SK-N-SH (cell line): Measurements from ENCODE around the gene ZNF80. TPM values are rescaled to one million over a fixed set of nuclear protein-coding genes. Genes with fewer than 3 reads are reported as not detected.

Experiments used
- CTCF ChIA-PET: fragments of 300-600, 350-600 bp; formaldehyde crosslinking; extraction: SDS; loops from one replicate; lab custom pipeline; 2021; lab: Yijun Ruan, JAX
- POLR2A ChIA-PET: fragments of 350-600 bp; sonication (Branson Sonifier 250); formaldehyde crosslinking; extraction: SDS; loops from one replicate; lab custom pipeline; 2020; ENCODE audit warnings: antibody characterized with exemption, inconsistent platforms; lab: Yijun Ruan, JAX
- DNase-seq: peaks from one replicate; pipeline ENCODE4 v3.0.0; 2012
- H2AFZ ChIP-seq: fragments of 200-600 bp; sonication (generic); 2 replicates; pipeline ENCODE4 v1.8.1; 2016; ENCODE audit warnings: antibody characterized with exemption, mild to moderate bottlenecking, low read depth
- H3F3A ChIP-seq: fragments of 200-600 bp; sonication (generic); replicated peaks from 2 replicates; pipeline ENCODE3; 2016; ENCODE audit warnings: antibody characterized with exemption, mild to moderate bottlenecking; ENCODE audit not compliant: insufficient read depth
- H3K27ac ChIP-seq, 2 experiments: fragments of 200-500 bp in 1 of 2; fragments of 200-600 bp in 1 of 2; sonication (Bioruptor generic) in 1 of 2; sonication (generic), shearing (Covaris generic) in 1 of 2; 2 replicates each; pipeline versions ENCODE4 v1.5.1 to v1.6.1; 2014 to 2016; ENCODE audit warnings: low read depth in 2 of 2, inconsistent platforms in 1 of 2, low read length in 1 of 2, mild to moderate bottlenecking in 1 of 2, mixed read lengths in 1 of 2
- H3K27me3 ChIP-seq: fragments of 200-600 bp; sonication (generic), shearing (Covaris generic); 2 replicates; pipeline ENCODE4 v1.6.1; 2016; ENCODE audit warnings: mixed run types; ENCODE audit not compliant: insufficient read depth
- H3K36me3 ChIP-seq, 2 experiments: fragments of 200-500 bp in 1 of 2; fragments of 200-600 bp in 1 of 2; sonication (Bioruptor generic) in 1 of 2; sonication (generic) in 1 of 2; replicated peaks in 1 of 2; 2 replicates each; pipeline versions ENCODE3 to v1.5.1; 2014 to 2016; ENCODE audit warnings: low read length in 1 of 2, mild to moderate bottlenecking in 1 of 2; ENCODE audit not compliant: insufficient read depth in 2 of 2, control insufficient read depth in 1 of 2
- H3K4me1 ChIP-seq, 2 experiments: fragments of 200-500 bp in 1 of 2; fragments of 200-600 bp in 1 of 2; sonication (Bioruptor generic) in 1 of 2; sonication (generic), shearing (Covaris generic) in 1 of 2; 2 replicates each; pipeline versions ENCODE4 v1.5.1 to v1.6.1; 2014 to 2016; ENCODE audit warnings: low read depth in 1 of 2, low read length in 1 of 2, mixed run types in 1 of 2; ENCODE audit not compliant: insufficient read depth in 2 of 2, control insufficient read depth in 1 of 2
- H3K4me2 ChIP-seq: fragments of 200-600 bp; sonication (generic), shearing (Covaris generic); 2 replicates; pipeline ENCODE4 v1.6.1; 2017; ENCODE audit warnings: mixed run types
- H3K4me3 ChIP-seq, 2 experiments: fragments of 200-500 bp in 1 of 2; fragments of 200-600 bp in 1 of 2; sonication (Bioruptor generic) in 1 of 2; sonication (generic), shearing (Covaris generic) in 1 of 2; 2 replicates each; pipeline versions ENCODE4 v1.5.1 to v1.8.1; 2014 to 2016; ENCODE audit warnings: low read depth in 2 of 2, inconsistent platforms in 1 of 2, low read length in 1 of 2, mild to moderate bottlenecking in 1 of 2, mixed read lengths in 1 of 2, moderate library complexity in 1 of 2
- H3K79me2 ChIP-seq: fragments of 200-600 bp; sonication (generic); 2 replicates; pipeline ENCODE4 v1.8.1; 2017; ENCODE audit warnings: mild to moderate bottlenecking; ENCODE audit not compliant: insufficient read depth
- H3K9ac ChIP-seq: fragments of 200-600 bp; sonication (generic); 2 replicates; pipeline ENCODE4 v1.6.1; 2017; ENCODE audit warnings: mixed run types
- H3K9me2 ChIP-seq: fragments of 200-600 bp; sonication (generic); 2 replicates; pipeline ENCODE4 v1.6.1; 2017; ENCODE audit warnings: mixed run types
- H3K9me3 ChIP-seq: fragments of 200-600 bp; sonication (generic); 2 replicates; pipeline ENCODE4 v1.6.1; 2017; ENCODE audit warnings: mixed run types, mild to moderate bottlenecking, moderate library complexity
- H4K20me1 ChIP-seq: fragments of 200-600 bp; sonication (generic); 2 replicates; pipeline ENCODE4 v1.6.1; 2017; ENCODE audit warnings: mild to moderate bottlenecking, mixed run types; ENCODE audit not compliant: insufficient read depth
- EP300 ChIP-seq, 2 experiments: IDR thresholded peaks; 2 replicates each; pipeline versions ENCODE4 v1.4.0 to v1.6.1; 2012; ENCODE audit warnings: borderline replicate concordance in 1 of 2, low read depth in 1 of 2, low read length in 1 of 2
- EZH2phosphoT487 ChIP-seq: fragments of 200-600 bp; sonication (generic); IDR thresholded peaks from 2 replicates; pipeline ENCODE4 v1.6.1; 2017; ENCODE audit warnings: low read depth, mixed run types, mild to moderate bottlenecking, antibody characterized with exemption, moderate library complexity, borderline replicate concordance
- FOSL2 ChIP-seq: IDR thresholded peaks from 2 replicates; pipeline ENCODE4 v1.4.0; 2012; ENCODE audit warnings: low read depth, mild to moderate bottlenecking, moderate library complexity, borderline replicate concordance
- FOXJ3 ChIP-seq: sonication (generic); formaldehyde crosslinking; IDR thresholded peaks from 2 replicates; pipeline ENCODE4 v1.5.1; 2020; ENCODE audit warnings: mild to moderate bottlenecking, missing genetic modification reagents
- FOXM1 ChIP-seq: IDR thresholded peaks from 2 replicates; pipeline ENCODE4 v1.4.0; 2012; ENCODE audit warnings: low read depth, mild to moderate bottlenecking
- JUND ChIP-seq: IDR thresholded peaks from 2 replicates; pipeline ENCODE4 v1.4.0; 2012
- MAX ChIP-seq: IDR thresholded peaks from 2 replicates; pipeline ENCODE4 v1.4.0; 2012; ENCODE audit warnings: low read depth
- MXI1 ChIP-seq: IDR thresholded peaks from 2 replicates; pipeline ENCODE4 v1.6.1; 2012; ENCODE audit warnings: mild to moderate bottlenecking, low read depth, low read length, improper control_type of control experiment
- NFIC ChIP-seq: IDR thresholded peaks from 2 replicates; pipeline ENCODE4 v1.4.0; 2012; ENCODE audit warnings: borderline replicate concordance
- RAD21 ChIP-seq: IDR thresholded peaks from 2 replicates; pipeline ENCODE4 v1.6.1; 2012; ENCODE audit warnings: mild to moderate bottlenecking, low read length
- RCOR1 ChIP-seq: fragments of 150-350 bp; IDR thresholded peaks from 2 replicates; pipeline ENCODE4 v1.6.1; 2017; ENCODE audit warnings: antibody characterized with exemption, low read length
- REST ChIP-seq: IDR thresholded peaks from 2 replicates; pipeline ENCODE4 v1.6.1; 2012; ENCODE audit warnings: mild to moderate bottlenecking, low read depth, low read length, moderate library complexity
- RXRA ChIP-seq: IDR thresholded peaks from 2 replicates; pipeline ENCODE4 v1.4.0; 2012; ENCODE audit warnings: low read depth, mild to moderate bottlenecking, borderline replicate concordance
- SIN3A ChIP-seq: IDR thresholded peaks from 2 replicates; pipeline ENCODE4 v1.6.1; 2012; ENCODE audit warnings: low read depth, mild to moderate bottlenecking, low read length, moderate library complexity, borderline replicate concordance
- SMC3 ChIP-seq: IDR thresholded peaks from 2 replicates; pipeline ENCODE4 v1.6.1; 2012; ENCODE audit warnings: low read depth, low read length, improper control_type of control experiment
- TAF1 ChIP-seq: IDR thresholded peaks from 2 replicates; pipeline ENCODE4 v1.6.1; 2012; ENCODE audit warnings: low read depth, mild to moderate bottlenecking, low read length, moderate library complexity, borderline replicate concordance
- TEAD4 ChIP-seq: IDR thresholded peaks from 2 replicates; pipeline ENCODE4 v1.4.0; 2012; ENCODE audit warnings: mild to moderate bottlenecking, borderline replicate concordance; ENCODE audit not compliant: insufficient read depth
- ZBTB33 ChIP-seq: IDR thresholded peaks from 2 replicates; pipeline ENCODE4 v1.4.0; 2012; ENCODE audit warnings: low read depth, borderline replicate concordance
- WGBS: methylation state at CpG from one replicate; pipeline ENCODE4 v1.1.6; 2017; ENCODE audit warnings: low lambda C conversion rate; 5-methylcytosine and 5-hydroxymethylcytosine counted together
- polyA plus RNA-seq, 3 experiments: library from polyadenylated mRNA; depleted of rRNA; stranded (reverse); fragments of >200 nt; gene quantifications; 2 replicates each; pipeline ENCODE4 v1.2.3, GENCODE V29; 2012

Gene ZNF80
- polyA plus RNA-seq, 1 of the 3 experiments (the other 2 are of a cell fraction), result not detected

GRCh38 chr3:114207768-114208167 lies 29.6 kb downstream of the ZNF80 start:
- 44% methylated on average over 4 of the region's 4 CpGs for WGBS

GRCh38 chr3:114206342-114206741 lies 31.0 kb downstream of the ZNF80 start:
- TF ChIP-seq ZBTB33 (no peak), REST (no peak), RCOR1 (no peak), EZH2phosphoT487 (no peak), TEAD4 (no peak), FOSL2 (no peak), JUND (no peak), NFIC (no peak), RAD21 (no peak), FOXJ3 (no peak), FOXM1 (no peak), MXI1 (no peak), EP300 (IDR thresholded peaks at IDR 0.05; ENCODE audit: borderline replicate concordance in 1 of 2, low read depth in 1 of 2, low read length in 1 of 2) (no peak), TAF1 (no peak)
- POLR2A ChIA-PET, result no interaction called here

More at GRCh38 chr3:114207768-114208167, 29.6 kb downstream of the ZNF80 start:
- H4K20me1 ChIP-seq, result no peaks in the 10 kb centered on the region
- no peak overlapping the region for H3K4me3 ChIP-seq
- no peak for DNase-seq
- no peaks in the 10 kb centered on the region for H3K9me2 ChIP-seq
- H3K27me3 ChIP-seq, result no peaks in the 10 kb centered on the region
- H3K4me1 ChIP-seq, result no peaks in the 10 kb centered on the region
- H3K79me2 ChIP-seq, result no peaks in the 10 kb centered on the region
- no peaks in the 10 kb centered on the region for H3F3A ChIP-seq
- POLR2A ChIA-PET, result no interaction called here
- H3K36me3 ChIP-seq, result no peaks in the 10 kb centered on the region
- no peak overlapping the region for H3K9ac ChIP-seq
- no peaks in the 10 kb centered on the region for H3K9me3 ChIP-seq
- no peak overlapping the region for H3K4me2 ChIP-seq
- H3K27ac ChIP-seq, result no peak overlapping the region
- H2AFZ ChIP-seq, result no peak overlapping the region
- no peak for TF ChIP-seq MAX
- no peak for TF ChIP-seq SMC3
- no peak for TF ChIP-seq SIN3A
- no peak for TF ChIP-seq NFIC
- TF ChIP-seq EZH2phosphoT487, result no peak
- TF ChIP-seq RXRA, result no peak
- TF ChIP-seq, all 33 proteins: peak for 0
- CTCF ChIA-PET, result no interaction called here

More at GRCh38 chr3:114206342-114206741, 31.0 kb downstream of the ZNF80 start:
- H3K79me2 ChIP-seq, result no peaks in the 10 kb centered on the region
- no peak overlapping the region for H3K9ac ChIP-seq
- no peaks in the 10 kb centered on the region for H3K4me1 ChIP-seq
- CTCF ChIA-PET, result no interaction called here
- H3K36me3 ChIP-seq, result no peaks in the 10 kb centered on the region
- DNase-seq, result no peak
- H2AFZ ChIP-seq, result no peak overlapping the region
- no peak overlapping the region for H3K4me3 ChIP-seq
- no peaks in the 10 kb centered on the region for H4K20me1 ChIP-seq
- no peaks in the 10 kb centered on the region for H3K9me2 ChIP-seq
- no peaks in the 10 kb centered on the region for H3F3A ChIP-seq
- H3K4me2 ChIP-seq, result no peak overlapping the region
- 32% methylated on average over 3 of the region's 3 CpGs for WGBS
- no peaks in the 10 kb centered on the region for H3K27me3 ChIP-seq
- no peaks in the 10 kb centered on the region for H3K9me3 ChIP-seq
- no peak overlapping the region for H3K27ac ChIP-seq
